ENCODE results near the gene PRPH2.

PRPH2 gene, protein sequence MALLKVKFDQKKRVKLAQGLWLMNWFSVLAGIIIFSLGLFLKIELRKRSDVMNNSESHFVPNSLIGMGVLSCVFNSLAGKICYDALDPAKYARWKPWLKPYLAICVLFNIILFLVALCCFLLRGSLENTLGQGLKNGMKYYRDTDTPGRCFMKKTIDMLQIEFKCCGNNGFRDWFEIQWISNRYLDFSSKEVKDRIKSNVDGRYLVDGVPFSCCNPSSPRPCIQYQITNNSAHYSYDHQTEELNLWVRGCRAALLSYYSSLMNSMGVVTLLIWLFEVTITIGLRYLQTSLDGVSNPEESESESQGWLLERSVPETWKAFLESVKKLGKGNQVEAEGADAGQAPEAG

DNA sequence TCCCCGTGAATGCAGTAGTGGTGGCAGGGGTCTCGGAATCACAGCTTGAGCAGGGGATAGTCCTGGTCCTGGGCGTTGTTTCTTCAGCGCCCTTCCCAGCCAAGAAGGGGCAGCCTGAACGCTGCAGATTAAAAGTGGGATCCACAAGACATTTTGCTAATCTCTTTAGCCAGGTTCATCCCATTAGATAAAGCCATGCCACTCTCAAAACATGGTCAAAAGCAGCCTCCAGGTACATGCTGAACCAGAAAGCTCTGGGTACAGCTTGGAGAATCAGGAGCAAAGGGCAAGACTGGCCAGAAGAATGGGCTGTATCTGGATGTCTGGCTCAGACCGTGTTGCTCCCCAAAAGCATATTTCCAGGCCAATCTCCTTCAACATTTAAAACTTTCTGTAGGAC is at the start of gene PRPH2:
Gene PRPH2, minus strand, starts transcription at position 101 of the 400 bp plus-strand sequence. CDS start 263 bp downstream, outside the sequence.
- no peak for DNase-seq (ENCODE audit: low spot score)

DNA sequence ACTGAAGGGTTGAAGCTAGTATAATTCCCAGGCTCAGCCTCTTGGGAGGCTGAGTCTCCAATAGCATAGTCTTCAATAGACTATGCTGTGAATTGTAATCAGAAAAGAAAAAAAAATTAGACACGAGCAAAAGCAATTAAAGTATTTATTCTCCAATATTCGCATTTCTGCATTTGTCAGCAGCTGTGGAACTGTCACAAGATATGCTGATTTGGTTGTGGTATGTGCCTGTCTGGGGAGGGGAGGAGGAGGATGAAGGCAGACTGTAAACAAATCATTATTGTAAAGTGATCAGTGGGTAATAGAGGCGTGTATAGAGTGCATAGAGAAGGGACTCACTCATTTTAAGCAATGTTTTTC is 49.3 kb upstream of the PRPH2 start:
- DNase-seq (ENCODE audit: low spot score), result peak; percentile 43

DNA sequence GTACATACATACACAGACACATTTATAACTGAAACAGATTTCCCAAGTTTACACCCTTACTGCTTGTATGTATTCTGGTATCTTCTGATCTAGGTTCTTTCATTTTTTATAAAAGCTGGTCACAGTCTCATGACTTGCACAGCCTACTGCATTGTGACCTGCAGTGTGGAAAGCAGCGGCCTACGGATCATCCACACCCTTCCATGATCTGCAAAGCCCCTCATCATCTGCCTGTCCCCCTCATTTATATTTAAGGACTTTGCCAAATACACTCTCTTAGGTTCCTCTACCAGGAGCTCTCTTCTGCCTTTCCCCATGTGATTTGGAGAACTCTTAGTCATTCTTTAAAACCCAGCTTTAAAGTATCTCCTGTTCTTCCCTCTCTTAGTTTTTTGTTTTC is 47.4 kb upstream of the PRPH2 start:
- DNase-seq (ENCODE audit: low spot score), result no peak

DNA sequence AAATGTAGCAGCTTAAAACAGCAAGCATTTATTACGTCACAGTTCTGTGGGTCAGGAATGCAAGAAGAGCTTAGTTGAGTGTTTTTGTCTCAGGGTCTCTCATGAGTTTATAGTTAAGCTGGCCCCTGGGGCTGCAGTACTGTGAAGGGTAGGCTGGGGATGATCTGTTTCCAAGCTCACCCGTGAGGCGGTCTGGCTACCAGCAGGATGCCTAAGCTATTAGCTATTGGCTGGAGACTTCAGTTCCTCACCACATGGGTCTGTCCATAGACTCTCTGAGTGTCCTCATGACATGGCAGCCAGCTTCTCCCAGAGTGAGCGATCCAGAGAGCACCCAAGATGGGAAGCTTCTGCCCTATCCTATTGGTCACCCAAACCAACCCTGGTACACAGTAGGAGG is 46.7 kb upstream of the PRPH2 start:
- DNase-seq (ENCODE audit: low spot score), result no peak

DNA sequence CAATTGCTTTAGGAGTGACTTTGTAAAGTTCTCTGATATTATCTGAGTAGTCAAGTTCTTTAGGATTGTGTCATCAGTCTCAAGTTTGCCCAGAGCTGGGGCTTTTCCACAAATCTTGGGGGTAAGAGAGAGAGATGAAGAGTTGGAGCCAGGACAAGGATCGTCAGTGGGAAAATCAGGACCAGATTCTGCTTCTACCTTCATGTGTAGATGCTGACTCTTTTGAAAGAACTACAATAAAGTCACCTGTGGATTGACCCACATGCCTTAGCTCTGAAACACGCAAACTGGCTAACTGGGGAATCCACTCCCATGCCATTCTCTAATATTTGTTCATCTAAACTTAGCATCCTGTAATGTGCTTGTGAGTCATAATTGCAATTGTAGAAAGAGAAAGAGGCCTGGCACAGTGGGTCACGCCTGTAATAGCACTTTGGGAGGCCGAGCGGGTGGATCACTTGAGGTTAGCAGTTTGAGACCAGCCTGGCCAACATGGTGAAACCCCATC is 43.8 kb upstream of the PRPH2 start:
- DNase-seq (ENCODE audit: low spot score), result no peak

DNA sequence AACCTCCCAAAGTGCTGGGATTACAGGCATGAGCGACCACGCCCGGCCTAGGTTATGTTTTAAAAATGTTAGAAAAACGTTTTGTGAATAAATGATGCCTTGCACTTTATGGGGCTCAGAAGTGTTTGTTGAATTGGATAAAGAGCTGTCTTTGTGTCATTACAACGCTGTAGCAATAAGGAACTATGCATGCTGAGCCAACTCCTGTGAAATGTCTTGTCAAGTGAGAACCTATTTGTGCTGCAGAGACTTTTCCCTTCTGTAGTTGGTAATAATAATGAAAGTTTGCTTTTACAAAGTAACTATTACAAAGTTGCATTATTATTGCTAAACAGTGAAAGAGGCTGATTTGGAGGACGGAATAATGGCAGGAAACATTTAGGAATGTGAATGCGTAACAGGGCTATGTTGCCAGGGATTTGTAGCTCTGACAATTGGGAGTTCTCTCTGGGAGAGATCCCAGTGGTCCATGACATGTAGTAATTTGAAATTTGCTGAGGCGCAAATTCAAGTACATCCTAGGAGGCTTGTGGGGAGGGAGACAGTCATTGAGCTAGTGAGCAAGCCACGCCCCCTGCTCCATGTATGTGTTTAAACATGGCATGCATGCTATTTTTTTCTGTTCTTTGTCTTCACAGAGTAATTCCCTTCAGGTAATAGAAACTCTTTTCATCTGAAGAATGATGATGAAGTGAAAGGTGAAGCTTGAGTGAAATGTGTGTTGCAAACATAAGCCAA is 42.7 kb upstream of the PRPH2 start:
- no peak for DNase-seq (ENCODE audit: low spot score)

DNA sequence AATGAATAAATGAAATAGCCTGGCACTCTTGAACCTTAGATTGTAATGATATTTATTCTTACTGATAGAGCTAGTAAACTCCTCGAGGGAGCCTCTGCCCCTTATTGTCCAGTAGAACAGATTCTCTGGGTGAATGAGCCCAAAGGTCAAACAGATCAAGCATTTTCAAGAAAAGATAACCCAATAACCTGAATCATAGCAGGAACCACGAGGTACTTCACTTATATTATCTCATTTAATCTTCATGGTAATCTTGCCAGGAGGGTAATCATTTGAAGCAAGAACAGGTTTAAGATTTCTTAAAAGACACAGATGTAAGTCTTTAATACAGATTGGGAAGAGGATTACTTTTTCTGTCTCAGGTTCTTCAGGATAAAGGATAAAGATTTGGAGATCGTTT is 40.6 kb upstream of the PRPH2 start:
- DNase-seq (ENCODE audit: low spot score), result no peak

DNA sequence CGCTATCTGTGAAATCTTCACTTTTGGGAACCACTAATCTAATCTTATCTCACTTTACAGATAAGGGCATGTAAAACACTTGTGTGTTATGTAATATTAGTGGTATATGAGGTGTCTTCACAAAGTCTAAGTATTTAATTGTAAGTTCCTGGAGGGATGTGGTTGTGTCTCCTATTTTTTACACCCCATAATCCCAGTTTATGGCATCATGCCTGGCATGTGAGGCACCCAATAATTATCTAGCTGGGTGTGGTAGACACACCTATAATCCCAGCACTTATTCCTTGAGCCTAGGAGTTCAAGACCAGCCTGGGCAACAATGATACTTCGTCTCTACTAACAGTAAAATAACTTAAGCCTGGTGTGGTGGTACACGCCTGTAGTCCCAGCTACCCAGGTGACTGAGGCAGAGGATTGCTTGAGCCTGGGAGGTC is 40.0 kb upstream of the PRPH2 start:
- no peak for DNase-seq (ENCODE audit: low spot score)

DNA sequence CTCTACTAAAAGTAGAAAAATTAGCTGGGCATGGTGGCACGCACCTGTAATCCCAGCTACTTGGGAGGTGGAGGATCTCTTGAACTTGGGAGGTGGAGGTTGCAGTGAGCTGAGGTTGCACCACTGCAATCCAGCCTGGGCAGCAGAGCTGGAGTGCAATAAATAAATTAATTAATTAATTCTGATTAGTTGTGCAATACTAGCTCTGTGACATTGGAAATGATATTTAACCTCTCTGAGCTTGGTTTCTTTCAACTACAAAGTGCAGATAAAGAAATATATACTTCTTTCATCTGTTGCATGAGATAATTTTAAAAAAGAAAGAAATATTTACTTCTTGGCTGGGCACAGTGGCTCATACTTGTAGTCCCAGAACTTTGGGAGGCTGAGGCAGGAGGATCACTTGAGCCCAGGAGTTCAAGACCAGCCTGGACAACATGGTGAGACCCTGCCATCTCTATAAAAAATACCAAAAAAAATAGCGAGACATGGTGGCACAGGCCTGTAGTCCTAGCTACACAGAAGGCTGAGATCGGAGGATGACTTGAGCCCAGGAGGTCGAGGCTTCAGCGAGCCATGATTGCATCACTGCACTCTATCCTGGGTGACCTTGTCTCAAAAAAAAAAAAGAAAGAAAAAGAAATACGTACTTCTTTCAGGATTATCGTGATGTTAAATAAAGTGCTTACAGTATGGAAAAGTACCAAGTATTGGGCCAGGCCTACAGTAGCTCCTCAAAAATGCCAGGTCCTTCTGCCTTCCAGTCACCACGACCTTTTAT is 39.1 kb upstream of the PRPH2 start:
- DNase-seq (ENCODE audit: low spot score), result no peak

DNA sequence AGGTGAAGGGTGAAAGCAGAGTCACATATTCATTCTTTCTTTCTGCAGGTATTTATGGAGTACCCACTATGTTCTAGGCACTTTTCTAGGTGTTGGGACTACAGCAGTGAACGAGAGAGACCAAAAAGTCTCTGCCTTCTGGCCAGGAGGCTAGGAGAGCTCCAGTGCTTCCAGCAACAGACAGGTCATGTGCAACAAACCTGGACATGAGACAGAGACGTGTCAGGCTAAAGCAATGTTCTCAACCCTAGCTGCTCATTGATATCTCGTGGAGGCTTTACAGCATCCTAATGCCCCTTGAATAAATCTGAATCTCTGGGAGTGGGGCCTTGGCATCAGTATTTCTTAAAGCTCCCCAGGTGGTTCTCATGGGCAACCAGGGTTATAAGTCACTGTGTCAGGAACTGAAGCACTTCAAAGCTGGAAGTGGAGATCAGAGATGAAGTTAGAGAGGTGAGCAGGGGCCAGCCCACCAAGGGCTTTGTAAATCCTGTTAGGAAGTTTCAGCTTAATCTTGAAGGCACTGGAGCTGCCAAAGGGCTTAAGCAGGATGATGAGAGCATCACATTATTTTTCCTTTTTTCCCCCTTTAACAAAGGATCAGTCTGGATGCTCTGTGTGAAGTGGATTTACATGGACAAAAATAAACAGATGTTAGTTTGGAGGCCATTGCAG is 36.5 kb upstream of the PRPH2 start:
- DNase-seq (ENCODE audit: low spot score), result no peak

DNA sequence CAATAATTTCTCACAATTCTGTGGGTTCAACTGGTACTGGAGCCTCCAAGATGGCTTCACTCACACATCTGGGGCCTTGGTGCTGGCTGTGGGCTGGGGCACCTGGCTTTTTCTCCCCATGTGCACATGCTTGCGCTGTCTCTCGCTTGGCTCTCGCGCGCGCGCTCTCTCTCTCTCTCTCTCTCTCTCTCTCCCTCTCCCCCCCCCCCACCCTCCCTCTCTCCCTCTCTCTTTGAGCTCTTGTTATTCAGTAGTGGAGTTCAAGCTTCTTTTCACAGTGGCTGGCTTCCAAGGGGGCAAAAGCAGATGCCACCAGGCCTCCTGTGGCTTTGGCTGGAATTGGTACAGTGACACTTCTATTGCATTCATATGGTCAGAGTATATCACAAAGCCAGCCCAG is 34.3 kb upstream of the PRPH2 start:
- DNase-seq (ENCODE audit: low spot score), result no peak

DNA sequence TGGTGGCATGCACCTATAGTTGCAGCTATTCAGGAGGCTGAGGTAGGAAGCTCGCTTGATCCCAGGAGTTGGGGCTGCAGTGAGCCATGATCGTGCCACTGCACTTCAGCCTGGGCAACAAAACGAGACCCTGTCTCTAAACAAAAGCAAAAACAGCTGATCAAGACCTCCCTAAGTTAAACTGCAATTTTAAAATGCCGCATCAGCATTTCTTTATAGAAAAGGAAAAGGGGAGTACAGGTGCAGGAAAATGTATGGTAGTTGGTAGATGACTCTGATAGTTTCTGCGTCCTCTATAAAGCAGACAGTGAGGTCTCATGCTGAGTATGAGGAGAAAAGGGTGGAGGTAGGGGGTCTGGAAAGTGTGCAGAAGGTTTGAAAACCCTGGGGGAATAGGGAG is 32.4 kb upstream of the PRPH2 start:
- no peak for DNase-seq (ENCODE audit: low spot score)

DNA sequence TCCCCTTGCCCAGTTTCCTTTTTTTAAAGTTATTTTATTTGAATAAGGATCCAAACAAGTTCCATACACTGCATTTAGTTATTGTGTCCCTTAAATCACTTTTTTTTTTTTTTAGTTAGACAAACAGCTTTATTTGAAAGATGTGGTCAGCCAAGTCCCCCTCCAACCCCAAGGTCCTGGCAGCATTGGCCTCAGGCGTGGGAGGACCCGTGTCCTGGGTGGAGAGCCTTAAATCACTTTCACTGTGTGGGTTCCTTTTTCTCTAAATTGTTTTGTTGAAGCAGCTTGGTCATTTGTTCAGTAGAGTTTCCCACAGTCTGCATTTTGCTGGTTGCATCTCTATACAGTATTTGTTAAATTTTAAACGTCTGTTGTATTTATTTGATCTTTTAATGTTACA is 28.7 kb upstream of the PRPH2 start:
- no peak for DNase-seq (ENCODE audit: low spot score)

DNA sequence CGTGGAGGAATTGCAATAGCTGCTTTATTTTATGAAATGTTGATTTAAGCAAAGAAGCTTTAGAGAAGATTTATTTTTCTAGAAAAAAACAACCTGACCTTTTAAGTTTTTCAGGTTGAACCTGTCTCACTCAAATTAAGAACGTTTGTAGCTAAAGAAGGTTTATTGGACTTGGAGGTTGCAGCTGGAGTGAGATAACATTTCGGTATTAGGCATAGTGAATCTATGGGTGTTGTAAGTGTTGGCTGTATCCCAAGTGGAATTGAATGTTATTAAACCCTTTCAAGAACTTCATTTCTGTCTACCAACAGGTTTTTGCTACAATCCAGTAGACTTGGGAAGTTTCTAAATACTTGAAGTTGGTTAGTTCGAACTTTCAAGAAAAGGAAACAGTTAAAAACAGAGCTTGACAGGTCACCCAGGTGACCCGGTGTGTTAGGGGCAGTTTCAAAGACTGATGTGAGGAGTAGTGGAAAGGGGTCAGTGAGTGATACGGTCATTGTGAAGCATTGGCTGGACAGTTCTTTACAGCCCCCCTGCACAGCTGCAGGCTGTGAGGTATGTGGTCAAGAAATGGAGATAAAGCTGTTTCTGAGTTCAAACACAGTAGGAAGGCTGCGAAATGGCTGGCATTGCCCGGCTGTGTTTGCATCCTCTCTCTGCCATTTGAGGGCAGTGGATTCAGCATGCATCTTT is 26.0 kb upstream of the PRPH2 start:
- DNase-seq (ENCODE audit: low spot score), result no peak

DNA sequence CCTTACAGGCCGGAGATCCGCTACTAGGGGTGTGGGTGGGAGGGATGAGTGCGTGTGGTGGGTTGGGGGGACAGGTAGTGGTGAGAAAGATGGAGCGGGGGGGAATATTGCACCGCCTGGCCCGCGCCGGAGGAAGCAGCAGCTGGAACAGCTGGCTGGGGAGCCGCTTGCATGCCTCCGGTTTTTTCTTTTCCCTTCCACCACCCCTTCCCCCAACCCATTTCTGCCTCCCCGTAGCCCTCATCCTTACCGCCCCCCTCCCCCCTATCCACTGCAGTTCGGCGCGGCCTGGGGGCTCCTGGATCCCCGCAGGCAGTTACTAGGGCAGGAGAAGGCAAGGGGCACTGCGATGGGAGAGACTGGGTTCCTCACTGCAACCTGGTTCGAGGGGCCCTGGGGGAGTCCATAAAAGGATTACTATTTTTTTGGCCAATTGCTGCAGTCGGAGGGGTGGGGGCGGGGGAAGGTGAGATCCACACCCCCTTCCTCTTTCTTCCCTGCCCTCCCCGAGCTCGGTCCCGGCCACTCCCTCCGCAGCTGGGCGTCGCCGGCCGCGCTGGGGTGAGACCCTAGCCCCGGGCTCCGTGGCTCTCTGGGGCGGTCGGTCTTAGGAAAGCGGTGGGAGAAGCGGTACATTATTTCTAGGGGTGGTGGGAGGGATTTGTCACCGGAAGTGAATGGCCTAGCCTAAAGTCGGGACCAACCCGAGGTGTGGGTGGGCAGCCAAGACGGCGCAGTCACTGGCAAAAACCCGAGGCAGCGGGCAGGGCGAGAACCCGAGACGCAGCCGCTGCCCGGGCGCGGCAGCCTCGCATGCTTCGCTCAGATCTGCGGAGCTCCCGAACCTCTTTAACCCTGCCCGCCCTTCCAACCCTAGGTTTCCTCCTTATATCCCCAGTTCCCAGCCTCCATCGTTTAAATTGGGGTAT is 24.3 kb upstream of the PRPH2 start:
- peak; percentile 95 for DNase-seq (ENCODE audit: low spot score)

DNA sequence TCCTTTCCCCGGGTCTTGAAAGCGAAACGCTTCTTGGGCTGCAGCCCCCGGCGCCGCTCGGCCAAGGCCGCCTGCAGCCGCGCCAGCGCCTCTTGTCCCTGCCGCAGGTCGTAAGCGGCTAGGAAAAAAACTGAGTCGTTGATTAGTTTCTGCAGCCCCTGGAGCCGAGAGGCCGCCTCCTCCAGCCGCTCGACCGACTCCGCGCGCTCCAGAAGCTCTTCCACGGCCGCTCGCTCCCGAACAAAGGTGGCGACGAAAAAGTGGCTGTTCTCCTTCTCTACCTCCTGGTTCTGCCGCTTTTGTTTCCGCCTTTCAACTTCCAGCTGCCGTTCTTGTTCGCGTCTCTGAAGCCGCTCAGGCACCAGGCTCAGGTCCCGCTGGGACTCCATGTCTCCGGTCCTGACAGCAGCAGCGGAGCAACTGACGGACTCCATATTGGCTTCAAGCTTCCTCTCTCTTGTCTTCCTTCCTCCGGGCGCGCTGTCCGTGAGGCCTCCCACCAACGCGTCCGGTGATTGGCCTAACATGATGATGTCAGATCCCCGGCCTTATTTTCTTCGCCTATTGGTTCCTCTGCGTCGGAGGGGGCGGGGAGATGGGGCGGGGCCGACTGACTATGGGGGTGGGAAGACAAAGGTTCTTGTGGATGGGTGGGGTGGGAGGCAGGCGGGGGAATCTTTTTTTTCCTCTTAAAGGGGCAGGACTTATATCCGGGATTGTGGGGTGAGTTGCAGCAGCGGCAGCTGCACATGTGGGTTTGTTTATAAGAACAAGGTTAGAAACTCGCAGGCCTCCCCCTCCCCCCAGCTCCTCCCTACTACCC is 23.5 kb upstream of the PRPH2 start, which contains the start of gene TBCC:
Gene TBCC, minus strand, starts transcription at position 464 of the 823 bp plus-strand sequence. Its CDS starts 30 bp downstream, at position 434.
- DNase-seq (ENCODE audit: low spot score), result peak; percentile 99

DNA sequence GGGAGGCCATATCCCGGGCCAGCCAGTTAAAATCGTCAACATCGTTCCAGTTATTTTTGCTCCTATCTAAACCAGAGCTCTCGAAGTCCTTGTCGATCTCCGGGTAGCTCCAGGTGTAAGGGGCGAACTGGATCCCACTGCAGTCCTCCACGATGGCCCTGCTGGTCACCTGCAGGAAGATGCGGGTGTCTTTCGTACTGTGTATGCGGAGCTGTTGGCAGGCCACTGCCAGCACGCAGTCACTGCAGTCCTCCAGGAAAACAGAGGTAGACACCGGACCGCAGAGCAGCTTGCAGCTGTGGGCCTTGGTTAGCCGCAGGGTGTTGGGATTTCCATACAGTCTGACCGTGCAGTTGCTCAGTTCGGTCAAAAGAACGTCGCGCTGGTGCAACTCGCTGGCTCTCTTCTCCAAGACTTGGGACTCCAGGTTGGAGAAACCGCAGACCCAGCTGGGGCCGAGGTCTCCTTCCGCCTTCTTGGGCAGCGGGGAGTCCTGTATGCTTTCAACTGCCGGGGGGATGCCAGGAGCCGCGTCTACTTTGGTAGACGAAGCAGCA is 22.8 kb upstream of the PRPH2 start:
- no peak for DNase-seq (ENCODE audit: low spot score)

DNA sequence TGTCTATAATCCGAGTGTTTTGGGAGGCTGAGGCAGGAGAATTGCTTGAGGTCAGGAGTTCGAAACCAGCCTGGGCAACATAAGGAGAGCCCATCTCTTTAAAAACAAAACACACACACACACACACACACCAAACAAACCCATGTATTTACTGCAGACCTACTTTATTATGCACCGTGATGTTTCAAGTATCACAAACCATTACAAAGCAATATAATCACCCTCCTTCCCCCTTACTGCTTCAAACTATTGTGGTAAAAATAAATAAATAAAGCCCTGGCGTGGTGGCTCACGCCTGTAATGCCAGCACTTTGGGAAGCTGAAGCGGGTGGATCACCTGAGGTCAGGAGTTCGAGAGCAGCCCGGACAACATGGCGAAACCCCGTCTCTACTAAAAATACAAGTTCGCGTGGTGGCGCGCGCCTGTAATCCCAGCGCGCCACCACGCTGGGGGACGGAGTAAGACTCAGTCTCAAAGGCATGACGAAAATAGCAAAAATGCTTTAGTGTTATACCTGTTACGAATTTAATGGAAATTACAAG is 22.0 kb upstream of the PRPH2 start:
- no peak for DNase-seq (ENCODE audit: low spot score)

Data from germinal center (tissue), 1 donor.